ENCODE measurements around the gene NTSR2. TPM values are rescaled to one million over a fixed set of nuclear protein-coding genes. Genes with fewer than 3 reads are reported as not detected.

The NTSR2 gene
- total RNA-seq: not detected in 2 replicates

DNA sequence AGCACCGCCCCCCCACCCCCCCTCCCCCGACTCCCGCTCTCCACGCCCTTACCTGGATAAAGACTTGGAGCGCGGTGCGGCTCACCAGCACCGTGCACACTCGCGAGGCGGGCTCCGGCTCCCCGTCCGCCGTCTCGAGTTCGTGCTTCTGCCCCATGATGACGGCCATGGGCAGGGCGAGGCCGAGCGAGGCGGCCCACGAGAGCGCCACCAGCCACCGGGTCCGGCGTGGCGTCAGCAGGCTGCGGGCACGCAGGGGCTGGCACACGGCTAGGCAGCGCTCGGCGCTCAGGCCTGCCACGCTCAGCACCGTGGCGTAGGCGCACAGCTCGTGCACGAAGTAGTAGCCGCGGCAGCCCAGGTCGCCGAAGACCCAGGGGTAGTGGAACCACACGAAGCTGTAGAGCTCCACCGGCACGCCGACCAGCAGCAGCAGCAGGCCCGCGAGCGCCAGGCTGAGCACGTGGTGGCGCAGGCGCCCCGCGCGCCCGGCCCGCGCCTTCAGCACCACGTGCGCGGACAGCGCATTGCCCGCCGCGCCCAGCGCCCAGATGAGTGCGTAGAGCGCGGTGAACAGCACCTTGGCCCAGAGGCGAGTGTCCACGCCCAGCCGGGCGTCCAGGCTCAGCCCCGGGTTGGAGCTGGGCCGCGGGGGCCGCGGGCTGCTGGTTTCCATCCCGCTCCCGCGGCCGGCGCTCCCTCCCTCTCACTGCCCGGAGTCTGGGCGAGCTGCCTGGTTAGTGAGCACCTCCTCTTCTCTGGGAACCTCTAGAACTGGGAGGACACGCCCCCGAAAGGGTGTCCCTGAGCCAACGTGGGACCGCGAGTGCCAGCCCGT is at the start of gene NTSR2:
NTSR2 (minus strand) TSS at position 742 of the 838 bp plus-strand sequence; CDS start at position 676, 66 bp downstream.

Other genes starting within 250 kb of the NTSR2 start
- 12.3 and 16.3 TPM in 2 replicates for gene E2F6, start 204.0 kb downstream of the NTSR2 start, total RNA-seq
- gene GREB1, start 136.2 kb downstream of the NTSR2 start, total RNA-seq: 0.12 and 0.65 TPM in 2 replicates
- 83.7 and 102 TPM in 2 replicates for gene LPIN1, start 76.4 kb upstream of the NTSR2 start, total RNA-seq

Measured in hair follicle dermal papilla cell (primary cell).